ENCODE results near the gene PALLD.

Gene PALLD

GRCh38 chr4:168503652-168504362, 7.0 kb downstream of the PALLD start:
- no peak for TF ChIP-seq CTCF (IDR thresholded peaks at IDR 0.05; ENCODE audit: control insufficient read depth, insufficient read depth, low read depth, low read length, missing control alignments)

GRCh38 chr4:168504526-168504925, 7.7 kb downstream of the PALLD start:
- no peak overlapping the region for H3K4me3 ChIP-seq (ENCODE audit: control insufficient read depth, low read depth, low read length)
- no peak for DNase-seq (ENCODE audit: low read depth)
- no peak for TF ChIP-seq CTCF (IDR thresholded peaks at IDR 0.05; ENCODE audit: control insufficient read depth, insufficient read depth, low read depth, low read length, missing control alignments)

More at GRCh38 chr4:168503652-168504362, 7.0 kb downstream of the PALLD start:
- DNase-seq (ENCODE audit: low read depth), result no peak
- H3K4me3 ChIP-seq (ENCODE audit: control insufficient read depth, low read depth, low read length), result no peak overlapping the region

- no peak for TF ChIP-seq CTCF (IDR thresholded peaks at IDR 0.05; ENCODE audit: control insufficient read depth, insufficient read depth, low read depth, low read length, missing control alignments)
- H3K4me3 ChIP-seq (ENCODE audit: control insufficient read depth, low read depth, low read length), result no peak overlapping the region
- DNase-seq (ENCODE audit: low read depth), result no peak
Observed at GRCh38 chr4:168506014-168506413, 9.2 kb downstream of the PALLD start.

- H3K4me3 ChIP-seq (ENCODE audit: control insufficient read depth, low read depth, low read length), result no peak overlapping the region
- DNase-seq (ENCODE audit: low read depth), result no peak
- TF ChIP-seq CTCF (IDR thresholded peaks at IDR 0.05; ENCODE audit: control insufficient read depth, insufficient read depth, low read depth, low read length, missing control alignments), result no peak
Observed at GRCh38 chr4:168507178-168507815, 10.4 kb downstream of the PALLD start.

GRCh38 chr4:168508683-168509082, 11.8 kb downstream of the PALLD start:
- no peak overlapping the region for H3K4me3 ChIP-seq (ENCODE audit: control insufficient read depth, low read depth, low read length)
- DNase-seq (ENCODE audit: low read depth), result no peak
- no peak for TF ChIP-seq CTCF (IDR thresholded peaks at IDR 0.05; ENCODE audit: control insufficient read depth, insufficient read depth, low read depth, low read length, missing control alignments)

GRCh38 chr4:168509786-168510185, 12.9 kb downstream of the PALLD start:
- H3K4me3 ChIP-seq (ENCODE audit: control insufficient read depth, low read depth, low read length), result no peak overlapping the region
- DNase-seq (ENCODE audit: low read depth), result peak; percentile 86
- TF ChIP-seq CTCF (IDR thresholded peaks at IDR 0.05; ENCODE audit: control insufficient read depth, insufficient read depth, low read depth, low read length, missing control alignments), result no peak
